HepG2 (cell line): ENCODE data around the gene C2. TPM values are rescaled to one million over a fixed set of nuclear protein-coding genes. Genes with fewer than 3 reads are reported as not detected.
A peak's percentile ranks its signal among the peaks of the same experiment; 100 is the strongest.

Source experiments
- ARID4A ChIP-seq: sonication (generic); formaldehyde crosslinking; IDR thresholded peaks from 2 replicates; pipeline ENCODE4 v1.5.0; 2020; ENCODE audit warnings: mild to moderate bottlenecking, missing genetic modification reagents, borderline replicate concordance
- CHD2 ChIP-seq: IDR thresholded peaks from 2 replicates; pipeline ENCODE4 v1.6.1; 2011; ENCODE audit warnings: low read depth, low read length, improper control_type of control experiment
- HNRNPL ChIP-seq: fragments of 200-400 bp; formaldehyde crosslinking; IDR thresholded peaks from 2 replicates; pipeline ENCODE4 v1.6.1; 2017; ENCODE audit warnings: mild to moderate bottlenecking, low read depth, low read length
- ISX ChIP-seq: sonication (generic); formaldehyde crosslinking; conservative IDR thresholded peaks from 2 replicates; pipeline ENCODE4 v1.5.0; 2020; ENCODE audit warnings: missing genetic modification reagents
- KIAA2018 ChIP-seq: sonication (generic); formaldehyde crosslinking; IDR thresholded peaks from 2 replicates; pipeline ENCODE4 v1.5.0; 2020; ENCODE audit warnings: mild to moderate bottlenecking, missing genetic modification reagents, borderline replicate concordance
- MAZ ChIP-seq, 2 experiments: sonication (generic) in 1 of 2; formaldehyde crosslinking in 1 of 2; IDR thresholded peaks; 2 replicates each; pipeline versions ENCODE4 v1.5.0 to v1.6.1; 2012 to 2020; ENCODE audit warnings: low read depth in 2 of 2, mild to moderate bottlenecking in 2 of 2, borderline replicate concordance in 1 of 2, improper control_type of control experiment in 1 of 2, low read length in 1 of 2, missing genetic modification reagents in 1 of 2, moderate library complexity in 1 of 2
- NCOA1 ChIP-seq: sonication (generic); formaldehyde crosslinking; IDR thresholded peaks from 2 replicates; pipeline ENCODE4 v1.9.0; 2021; ENCODE audit warnings: missing genetic modification reagents
- NR0B2 ChIP-seq: sonication (generic); formaldehyde crosslinking; IDR thresholded peaks from 2 replicates; pipeline ENCODE4 v1.4.0; 2020; ENCODE audit warnings: mild to moderate bottlenecking, missing genetic modification reagents
- TAF1 ChIP-seq: sonication (generic); formaldehyde crosslinking; IDR thresholded peaks from 2 replicates; pipeline ENCODE4 v1.4.0; 2020; ENCODE audit warnings: missing genetic modification reagents
- THYN1 ChIP-seq: sonication (generic); formaldehyde crosslinking; IDR thresholded peaks from 2 replicates; pipeline ENCODE4 v1.8.1; 2023; ENCODE audit warnings: low read depth, mild to moderate bottlenecking, moderate library complexity, missing genetic modification reagents, borderline replicate concordance
- ZFX ChIP-seq: sonication (generic); formaldehyde crosslinking; IDR thresholded peaks from 2 replicates; pipeline ENCODE4 v1.4.0; 2020; ENCODE audit warnings: mild to moderate bottlenecking, low read depth, missing genetic modification reagents, moderate library complexity
- polyA plus RNA-seq, 8 experiments: library from polyadenylated mRNA; depleted of rRNA in 3 of 8; stranded (reverse) in 7 of 8; unstranded in 1 of 8; fragments of >200 nt; fragmentation: Illumina TruSeq in 4 of 8; extraction: Trizol in 4 of 8; gene quantifications; 2 replicates each; pipeline versions ENCODE4 v1.2.1 to v1.2.3, GENCODE V29; 2011 to 2016; ENCODE audit warnings: low read depth in 4 of 8, missing spikeins in 1 of 8, mixed read lengths in 1 of 8; ENCODE audit not compliant: insufficient read depth in 1 of 8
- total RNA-seq, 5 experiments: library from RNA; depleted of rRNA; stranded (reverse); fragments of >200 nt; fragmentation: Illumina TruSeq; extraction: Trizol; gene quantifications; 2 replicates each; pipeline ENCODE4 v1.2.3, GENCODE V29; 2016; ENCODE audit warnings: low read depth in 1 of 5
- TF ChIP-seq, protein P1 (sequence below): sonication (generic); formaldehyde crosslinking; IDR thresholded peaks from 2 replicates; pipeline ENCODE4 v1.8.0; 2022; ENCODE audit warnings: mild to moderate bottlenecking, missing genetic modification reagents, moderate library complexity
- TF ChIP-seq, protein P2 (sequence below): sonication (generic); formaldehyde crosslinking; IDR thresholded peaks from 2 replicates; pipeline ENCODE4 v1.4.0; 2020; ENCODE audit warnings: mild to moderate bottlenecking, missing genetic modification reagents

The C2 gene
- total and polyA plus RNA-seq, 2 of the 13 experiments (the other 11 are each of a cell fraction or from before 2014, with no cell fraction given) = 165 to 307 TPM

GRCh38 chr6:31946370-31946885 lies 18.9 kb downstream of the C2 start (continued):
- no peak; the same call in 1 of the 2 replicates for TF ChIP-seq NR0B2 (CRISPR knock-in tag)
- peak; percentile 56 for TF ChIP-seq ZFX (CRISPR knock-in tag)
- TF ChIP-seq ARID4A (CRISPR knock-in tag) = no peak
- TF ChIP-seq KIAA2018 (CRISPR knock-in tag) = no peak
- TF ChIP-seq CHD2 = no peak
- TF ChIP-seq THYN1 (CRISPR knock-in tag) = no peak
- TF ChIP-seq, protein P1, sequence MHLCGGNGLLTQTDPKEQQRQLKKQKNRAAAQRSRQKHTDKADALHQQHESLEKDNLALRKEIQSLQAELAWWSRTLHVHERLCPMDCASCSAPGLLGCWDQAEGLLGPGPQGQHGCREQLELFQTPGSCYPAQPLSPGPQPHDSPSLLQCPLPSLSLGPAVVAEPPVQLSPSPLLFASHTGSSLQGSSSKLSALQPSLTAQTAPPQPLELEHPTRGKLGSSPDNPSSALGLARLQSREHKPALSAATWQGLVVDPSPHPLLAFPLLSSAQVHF (CRISPR knock-in tag) = no peak
- no peak for TF ChIP-seq MAZ (IDR thresholded peaks at IDR 0.05; ENCODE audit: borderline replicate concordance, low read depth, low read length)
- no peak for TF ChIP-seq MAZ (CRISPR knock-in tag; IDR thresholded peaks at IDR 0.05; ENCODE audit: low read depth)
- TF ChIP-seq TAF1 (CRISPR knock-in tag) = 0 out of 2 replicates have a peak, but pooled peaks have one; percentile 17
- TF ChIP-seq, protein P2, sequence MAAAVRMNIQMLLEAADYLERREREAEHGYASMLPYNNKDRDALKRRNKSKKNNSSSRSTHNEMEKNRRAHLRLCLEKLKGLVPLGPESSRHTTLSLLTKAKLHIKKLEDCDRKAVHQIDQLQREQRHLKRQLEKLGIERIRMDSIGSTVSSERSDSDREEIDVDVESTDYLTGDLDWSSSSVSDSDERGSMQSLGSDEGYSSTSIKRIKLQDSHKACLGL (CRISPR knock-in tag) = peak; percentile 44; the same call in 1 of the 2 replicates
- TF ChIP-seq ISX = no peak
- no peak for TF ChIP-seq HNRNPL
- peak; percentile 64; the same call in 1 of the 2 replicates for TF ChIP-seq NCOA1 (CRISPR knock-in tag)
